OCI-LY1 (cell line): Measurements from ENCODE around the gene LRRTM3.

Experiments used
- EZH2 ChIP-seq: fragments of 200-600 bp; sonication (generic), shearing (Covaris generic); IDR thresholded peaks from 2 replicates; pipeline ENCODE4 v1.8.0; 2017; ENCODE audit warnings: borderline replicate concordance, mixed run types, mild to moderate bottlenecking, antibody characterized with exemption, low read length, moderate library complexity, mixed read lengths
- TF ChIP-seq, protein P1 (sequence below): fragments of 200-600 bp; sonication (generic), shearing (Covaris generic); IDR thresholded peaks from 2 replicates; pipeline ENCODE4 v1.5.1; 2017; ENCODE audit warnings: mild to moderate bottlenecking, antibody characterized with exemption, low read length, moderate library complexity, mixed read lengths

GRCh38 chr10:66981361-66982052 lies 55.7 kb downstream of the LRRTM3 start:
- TF ChIP-seq EZH2: no peak
- TF ChIP-seq, protein P1, sequence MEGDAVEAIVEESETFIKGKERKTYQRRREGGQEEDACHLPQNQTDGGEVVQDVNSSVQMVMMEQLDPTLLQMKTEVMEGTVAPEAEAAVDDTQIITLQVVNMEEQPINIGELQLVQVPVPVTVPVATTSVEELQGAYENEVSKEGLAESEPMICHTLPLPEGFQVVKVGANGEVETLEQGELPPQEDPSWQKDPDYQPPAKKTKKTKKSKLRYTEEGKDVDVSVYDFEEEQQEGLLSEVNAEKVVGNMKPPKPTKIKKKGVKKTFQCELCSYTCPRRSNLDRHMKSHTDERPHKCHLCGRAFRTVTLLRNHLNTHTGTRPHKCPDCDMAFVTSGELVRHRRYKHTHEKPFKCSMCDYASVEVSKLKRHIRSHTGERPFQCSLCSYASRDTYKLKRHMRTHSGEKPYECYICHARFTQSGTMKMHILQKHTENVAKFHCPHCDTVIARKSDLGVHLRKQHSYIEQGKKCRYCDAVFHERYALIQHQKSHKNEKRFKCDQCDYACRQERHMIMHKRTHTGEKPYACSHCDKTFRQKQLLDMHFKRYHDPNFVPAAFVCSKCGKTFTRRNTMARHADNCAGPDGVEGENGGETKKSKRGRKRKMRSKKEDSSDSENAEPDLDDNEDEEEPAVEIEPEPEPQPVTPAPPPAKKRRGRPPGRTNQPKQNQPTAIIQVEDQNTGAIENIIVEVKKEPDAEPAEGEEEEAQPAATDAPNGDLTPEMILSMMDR: no peak
